Gastroesophageal sphincter (tissue), 3 donors: Measurements from ENCODE around the gene ATP6V0B.

Experiments
- POLR2AphosphoS5 ChIP-seq: sonication (generic); formaldehyde crosslinking; IDR thresholded peaks from one replicate; pipeline ENCODE4 v1.6.1; 2017; ENCODE audit warnings: antibody characterized with exemption
- TF ChIP-seq, protein P1 (sequence below), 4 experiments: fragments of 200-600 bp in 2 of 4; fragments of 450-650 bp in 2 of 4; sonication (generic) in 1 of 4; IDR thresholded peaks; one replicate each; pipeline ENCODE4 v1.5.1; 2017 to 2019; ENCODE audit warnings: antibody characterized with exemption in 4 of 4, mild to moderate bottlenecking in 2 of 4, moderate library complexity in 2 of 4

DNA sequence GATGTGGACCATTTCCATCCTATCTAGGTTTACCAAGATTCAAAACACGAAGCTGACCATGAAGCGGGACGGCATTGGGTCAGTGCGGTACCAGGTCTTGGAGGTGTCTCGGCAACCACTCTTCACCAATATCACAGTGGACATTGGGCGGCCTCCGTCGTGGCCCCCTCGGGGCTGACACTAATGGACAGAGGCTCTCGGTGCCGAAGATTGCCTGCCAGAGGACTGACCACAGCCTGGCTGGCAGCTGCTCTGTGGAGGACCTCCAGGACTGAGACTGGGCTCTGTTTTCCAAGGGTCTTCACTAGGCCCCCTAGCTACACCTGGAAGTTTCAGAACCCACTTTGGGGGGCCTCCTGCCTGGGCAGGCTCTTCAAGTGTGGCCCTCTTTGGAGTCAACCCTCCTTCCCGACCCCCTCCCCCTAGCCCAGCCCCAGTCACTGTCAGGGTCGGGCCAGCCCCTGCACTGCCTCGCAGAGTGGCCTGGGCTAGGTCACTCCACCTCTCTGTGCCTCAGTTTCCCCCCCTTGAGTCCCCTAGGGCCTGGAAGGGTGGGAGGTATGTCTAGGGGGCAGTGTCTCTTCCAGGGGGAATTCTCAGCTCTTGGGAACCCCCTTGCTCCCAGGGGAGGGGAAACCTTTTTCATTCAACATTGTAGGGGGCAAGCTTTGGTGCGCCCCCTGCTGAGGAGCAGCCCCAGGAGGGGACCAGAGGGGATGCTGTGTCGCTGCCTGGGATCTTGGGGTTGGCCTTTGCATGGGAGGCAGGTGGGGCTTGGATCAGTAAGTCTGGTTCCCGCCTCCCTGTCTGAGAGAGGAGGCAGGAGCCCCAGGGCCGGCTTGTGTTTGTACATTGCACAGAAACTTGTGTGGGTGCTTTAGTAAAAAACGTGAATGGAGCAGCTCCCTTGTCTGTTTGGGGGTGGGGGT, 15.8 kb downstream of the ATP6V0B start:
- TF ChIP-seq, protein P1, sequence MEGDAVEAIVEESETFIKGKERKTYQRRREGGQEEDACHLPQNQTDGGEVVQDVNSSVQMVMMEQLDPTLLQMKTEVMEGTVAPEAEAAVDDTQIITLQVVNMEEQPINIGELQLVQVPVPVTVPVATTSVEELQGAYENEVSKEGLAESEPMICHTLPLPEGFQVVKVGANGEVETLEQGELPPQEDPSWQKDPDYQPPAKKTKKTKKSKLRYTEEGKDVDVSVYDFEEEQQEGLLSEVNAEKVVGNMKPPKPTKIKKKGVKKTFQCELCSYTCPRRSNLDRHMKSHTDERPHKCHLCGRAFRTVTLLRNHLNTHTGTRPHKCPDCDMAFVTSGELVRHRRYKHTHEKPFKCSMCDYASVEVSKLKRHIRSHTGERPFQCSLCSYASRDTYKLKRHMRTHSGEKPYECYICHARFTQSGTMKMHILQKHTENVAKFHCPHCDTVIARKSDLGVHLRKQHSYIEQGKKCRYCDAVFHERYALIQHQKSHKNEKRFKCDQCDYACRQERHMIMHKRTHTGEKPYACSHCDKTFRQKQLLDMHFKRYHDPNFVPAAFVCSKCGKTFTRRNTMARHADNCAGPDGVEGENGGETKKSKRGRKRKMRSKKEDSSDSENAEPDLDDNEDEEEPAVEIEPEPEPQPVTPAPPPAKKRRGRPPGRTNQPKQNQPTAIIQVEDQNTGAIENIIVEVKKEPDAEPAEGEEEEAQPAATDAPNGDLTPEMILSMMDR (IDR thresholded peaks at IDR 0.05): no peak
- TF ChIP-seq POLR2AphosphoS5: no peak
